HG03469 (cell line): ENCODE results near the gene SELENOK.
A peak's percentile ranks its signal among the peaks of the same experiment; 100 is the strongest.

Experiments
- ATAC-seq: cut with Tn5 transposase; IDR thresholded peaks from one replicate; pipeline ENCODE4 v1.9.1; 2021; ENCODE audit warnings: mild to moderate bottlenecking, moderate library complexity, moderate number of reproducible peaks; ENCODE audit not compliant: unreplicated experiment

The SELENOK gene

DNA sequence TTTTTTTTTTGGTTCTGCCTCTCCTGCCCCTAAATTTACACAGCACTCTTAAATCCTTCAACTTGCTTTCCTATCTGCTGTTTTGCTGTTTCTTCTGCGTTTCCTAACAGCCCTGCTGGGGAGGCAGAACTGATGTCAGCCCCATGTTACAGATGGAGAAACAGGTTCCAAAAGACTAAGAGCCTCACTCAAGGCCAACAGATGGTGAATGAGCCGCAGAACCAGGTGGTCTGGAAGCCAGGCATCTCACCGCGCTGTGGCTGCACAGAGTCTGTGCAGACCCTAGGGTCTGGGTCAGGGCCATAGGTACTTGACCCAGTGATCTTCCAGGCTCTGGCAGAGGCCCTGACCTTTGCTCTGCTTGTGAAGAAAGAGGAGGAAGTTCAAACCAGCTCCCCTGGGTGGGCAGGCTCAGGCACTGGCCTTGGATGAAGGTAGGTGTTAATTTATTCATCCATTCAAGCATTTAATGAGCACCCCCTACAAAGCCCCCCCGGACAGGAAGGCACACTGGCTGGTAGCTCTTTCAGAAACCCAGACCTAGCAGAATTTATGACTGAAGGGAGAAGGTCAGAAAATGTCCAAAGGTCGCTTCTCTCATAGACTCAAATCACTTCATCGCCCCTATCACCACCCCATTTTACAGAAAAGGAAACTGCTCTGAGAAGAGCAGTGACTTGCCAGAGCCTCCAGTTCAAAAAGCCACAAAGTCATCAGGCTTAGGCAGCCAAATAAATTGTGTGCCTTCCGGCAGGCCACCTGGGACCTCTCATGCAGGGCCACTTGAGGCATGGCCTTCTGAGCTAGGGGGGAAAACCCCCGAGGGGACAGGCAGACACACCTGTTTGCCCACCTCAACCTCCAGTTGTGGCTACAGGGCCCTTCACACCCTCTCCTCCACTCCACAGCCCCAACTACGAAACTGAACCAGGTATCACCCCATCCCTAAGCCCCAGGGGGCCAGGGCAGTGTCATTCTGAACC, 48.2 kb downstream of the SELENOK start:
- ATAC-seq: peak; percentile 28

DNA sequence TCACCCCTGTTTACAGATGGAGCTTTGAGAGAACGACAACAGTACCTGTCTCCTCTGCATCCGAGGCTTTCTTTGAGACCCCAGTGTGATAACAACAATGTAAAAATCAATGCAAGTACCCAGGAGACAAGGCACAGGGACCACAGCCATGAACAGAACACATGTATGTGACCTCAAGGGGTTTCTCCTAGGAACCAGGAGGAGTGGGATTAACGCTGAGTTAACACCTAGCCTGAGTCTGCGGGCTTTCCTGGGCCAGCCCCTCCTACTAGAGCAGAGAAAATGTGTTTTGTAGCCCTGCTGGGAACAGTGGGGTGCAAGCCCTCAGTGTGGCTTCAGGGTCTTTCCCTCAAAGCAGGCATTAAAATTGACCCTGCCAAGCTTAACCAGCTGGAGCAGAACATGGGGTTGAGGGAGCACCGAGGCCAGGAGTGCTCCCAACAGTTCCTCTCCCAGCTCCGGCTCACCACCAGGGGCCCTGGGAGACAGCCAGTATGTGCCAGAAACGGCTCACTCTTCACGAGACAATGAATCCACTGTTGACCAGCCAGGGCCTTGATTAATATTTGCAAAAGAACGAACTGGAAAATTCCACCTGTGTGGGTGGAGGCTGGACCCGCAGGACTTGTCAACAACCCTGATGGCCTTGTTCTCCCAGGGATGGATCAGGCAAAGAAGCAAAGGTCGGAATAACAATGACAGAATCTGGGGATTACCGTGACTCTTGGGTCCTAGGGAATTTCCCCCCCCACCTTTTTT, 49.0 kb downstream of the SELENOK start:
- no peak for ATAC-seq

DNA sequence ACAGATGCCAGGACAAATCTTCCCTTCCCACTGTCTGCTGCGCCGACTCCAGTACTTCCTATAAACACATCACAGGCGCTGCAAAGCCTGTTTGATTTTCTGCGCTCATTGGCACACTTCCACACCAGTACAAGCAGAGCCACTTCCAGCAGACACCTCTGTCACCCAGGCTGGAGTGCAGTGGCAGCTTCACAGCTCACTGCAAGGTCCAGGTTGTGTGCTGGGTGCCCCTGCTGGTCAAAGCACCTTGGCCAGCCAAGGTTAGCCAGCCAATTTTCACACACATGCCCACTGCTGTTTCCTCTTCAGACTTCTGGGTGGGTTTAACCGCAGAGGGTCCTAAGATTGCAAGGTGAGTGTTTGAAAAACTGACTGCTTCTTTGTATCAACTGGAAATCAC, 50.4 kb downstream of the SELENOK start:
- no peak for ATAC-seq

- ATAC-seq: no peak
Measured at GRCh38 chr3:53837331-53837730, 54.3 kb downstream of the SELENOK start.

- ATAC-seq: no peak
Measured at GRCh38 chr3:53836084-53836872, 55.4 kb downstream of the SELENOK start.

- no peak for ATAC-seq
Measured at GRCh38 chr3:53835257-53835656, 56.4 kb downstream of the SELENOK start.

DNA sequence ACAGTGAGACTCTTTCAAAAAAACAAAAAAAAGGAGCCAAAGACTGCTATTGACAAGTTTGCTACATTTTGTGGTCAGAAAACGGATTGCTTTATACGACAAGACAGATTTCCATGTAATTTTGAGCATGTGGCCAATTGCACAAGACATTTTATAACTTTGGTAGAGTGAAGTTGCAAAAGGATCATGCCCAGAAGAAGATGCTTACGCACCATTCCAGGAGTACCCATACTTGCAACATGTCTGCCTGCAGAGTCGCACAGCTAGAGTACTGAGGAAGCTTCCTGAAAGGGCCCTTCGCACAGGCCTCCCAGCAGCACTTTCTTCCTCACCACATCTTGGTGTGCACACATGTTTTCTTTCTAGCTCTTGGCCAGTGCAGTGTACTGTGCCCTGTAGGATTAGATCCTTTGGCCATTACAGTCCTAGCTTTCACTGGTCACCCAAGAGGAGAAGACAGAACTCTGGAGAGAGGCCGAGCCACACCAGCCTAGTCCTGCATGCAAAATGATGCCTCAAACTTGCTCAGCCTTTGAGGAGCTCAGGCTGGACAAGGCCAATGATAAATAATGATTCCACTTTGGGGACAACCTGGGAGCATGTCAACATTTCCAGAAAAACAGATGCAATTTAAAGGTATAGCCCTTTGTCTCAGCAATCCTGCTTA, 57.1 kb downstream of the SELENOK start:
- ATAC-seq: no peak
